T-helper 9 cell (primary cell): Measurements from ENCODE around the gene NUDT22.

Experiments
- DNase-seq: peaks from one replicate; pipeline ENCODE4 v3.0.0-alpha.2; 2020

Gene NUDT22

GRCh38 chr11:64206457-64207255, 19.4 kb upstream of the NUDT22 start, which contains the start of gene FERMT3:
FERMT3 (plus strand) TSS chr11:64206721; CDS start chr11:64207365, 644 bp downstream.
- DNase-seq: peak; percentile 52

GRCh38 chr11:64207256-64208085, 18.6 kb upstream of the NUDT22 start:
- DNase-seq: peak; percentile 53

DNA sequence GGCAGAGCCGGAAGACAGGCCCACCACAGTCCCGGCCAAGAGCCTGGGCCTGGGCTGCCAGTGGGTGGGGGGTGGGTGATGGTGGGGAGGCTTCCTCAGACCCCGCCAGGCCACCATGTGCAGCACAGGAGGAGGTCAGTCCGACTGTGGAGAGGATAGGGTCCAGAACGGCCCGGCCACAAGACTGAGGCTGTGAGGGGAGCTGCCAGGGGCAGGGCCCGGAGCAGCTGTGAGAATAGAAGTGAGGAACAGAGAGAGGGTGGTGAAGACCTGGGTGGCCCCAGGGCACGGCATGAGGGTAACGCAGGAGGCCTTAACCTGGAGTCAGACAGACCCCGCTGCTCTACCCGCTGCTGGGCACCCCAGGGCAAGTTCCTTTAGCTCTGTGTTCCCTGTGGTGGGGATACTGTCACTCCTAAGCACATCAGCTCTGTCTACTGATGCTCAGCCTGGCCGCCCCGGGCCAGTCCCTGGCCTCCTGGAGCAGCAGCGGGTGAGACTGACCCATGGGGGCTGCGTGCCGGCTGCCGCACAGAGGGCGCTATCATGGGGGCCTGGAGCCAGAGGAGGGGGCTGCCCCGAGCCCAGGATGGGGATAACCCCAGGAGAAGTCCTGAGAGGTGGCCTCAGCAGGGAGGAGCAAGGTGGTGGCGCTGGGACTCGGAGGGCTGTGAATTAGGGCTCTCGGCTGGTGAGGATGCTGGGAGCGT, 17.8 kb upstream of the NUDT22 start:
- no peak for DNase-seq

GRCh38 chr11:64208796-64209562, 17.1 kb upstream of the NUDT22 start:
- no peak for DNase-seq

DNA sequence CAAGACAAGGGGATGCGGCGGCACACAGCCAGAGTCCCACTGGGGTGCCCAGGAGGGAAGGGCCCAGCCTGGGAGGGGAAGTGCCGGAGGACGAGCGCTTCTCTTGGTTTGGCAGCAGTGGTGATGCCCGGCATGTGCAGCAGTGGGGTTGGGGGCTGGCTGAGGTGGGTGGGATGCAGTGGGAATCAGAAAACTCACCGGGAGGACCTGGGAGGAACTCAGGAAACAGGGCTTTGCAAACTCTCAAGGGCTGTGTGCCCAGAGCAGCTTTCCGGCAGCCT, 16.6 kb upstream of the NUDT22 start:
- DNase-seq: no peak

DNA sequence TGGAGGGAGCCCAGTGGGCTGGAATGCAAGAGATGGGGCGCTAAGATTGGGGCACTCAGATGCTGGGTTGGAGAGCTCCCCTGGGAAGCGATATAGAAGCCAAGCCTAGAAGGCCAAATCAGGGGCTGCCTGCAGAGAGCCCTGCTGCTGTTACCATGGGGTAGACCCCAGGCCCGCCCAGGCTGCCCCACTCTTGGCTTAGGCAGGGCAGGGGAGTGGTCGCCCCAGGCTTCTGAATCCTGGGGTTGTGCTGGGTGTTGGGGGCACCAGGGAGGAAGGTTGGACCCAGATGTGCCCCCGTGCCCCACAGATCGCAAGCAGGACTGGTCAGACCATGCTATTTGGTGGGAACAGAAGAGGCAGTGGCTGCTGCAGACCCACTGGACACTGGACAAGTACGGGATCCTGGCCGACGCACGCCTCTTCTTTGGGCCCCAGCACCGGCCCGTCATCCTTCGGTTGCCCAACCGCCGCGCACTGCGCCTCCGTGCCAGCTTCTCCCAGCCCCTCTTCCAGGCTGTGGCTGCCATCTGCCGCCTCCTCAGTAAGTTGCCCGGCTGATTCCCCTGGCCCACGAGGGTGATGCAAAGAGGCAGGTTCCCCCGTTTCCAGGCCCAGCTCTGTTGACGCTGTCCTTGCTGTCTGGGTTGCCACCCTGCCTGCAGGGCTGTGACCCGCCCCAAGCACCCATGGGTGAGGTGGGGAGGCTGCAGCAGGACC, 15.6 kb upstream of the NUDT22 start:
- no peak for DNase-seq

DNA sequence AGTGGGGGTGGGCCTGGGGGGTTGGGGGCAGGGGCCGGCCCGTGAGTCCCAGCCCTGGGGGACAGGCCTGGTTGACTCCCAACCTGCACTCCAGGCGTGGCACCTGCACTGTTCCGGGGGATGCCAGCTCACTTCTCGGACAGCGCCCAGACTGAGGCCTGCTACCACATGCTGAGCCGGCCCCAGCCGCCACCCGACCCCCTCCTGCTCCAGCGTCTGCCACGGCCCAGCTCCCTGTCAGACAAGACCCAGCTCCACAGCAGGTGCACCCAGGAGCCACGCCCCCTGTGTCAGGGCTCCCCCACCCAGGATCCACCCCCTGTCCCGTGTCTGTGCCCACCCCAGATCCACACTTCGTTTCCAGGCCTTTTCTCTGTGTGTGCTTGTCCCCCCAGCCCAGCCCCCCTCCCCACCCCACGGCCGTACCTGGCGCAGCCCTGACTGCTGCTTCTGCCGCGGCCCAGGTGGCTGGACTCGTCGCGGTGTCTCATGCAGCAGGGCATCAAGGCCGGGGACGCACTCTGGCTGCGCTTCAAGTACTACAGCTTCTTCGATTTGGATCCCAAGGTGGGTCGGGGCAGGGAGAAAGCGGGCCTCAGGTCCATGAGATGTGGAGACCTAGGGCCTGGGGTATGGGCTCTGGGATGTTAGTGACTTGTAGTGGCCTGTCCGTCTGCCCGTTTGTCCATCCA, 14.7 kb upstream of the NUDT22 start:
- no peak for DNase-seq

GRCh38 chr11:64216879-64217278, 9.2 kb upstream of the NUDT22 start:
- DNase-seq: no peak

DNA sequence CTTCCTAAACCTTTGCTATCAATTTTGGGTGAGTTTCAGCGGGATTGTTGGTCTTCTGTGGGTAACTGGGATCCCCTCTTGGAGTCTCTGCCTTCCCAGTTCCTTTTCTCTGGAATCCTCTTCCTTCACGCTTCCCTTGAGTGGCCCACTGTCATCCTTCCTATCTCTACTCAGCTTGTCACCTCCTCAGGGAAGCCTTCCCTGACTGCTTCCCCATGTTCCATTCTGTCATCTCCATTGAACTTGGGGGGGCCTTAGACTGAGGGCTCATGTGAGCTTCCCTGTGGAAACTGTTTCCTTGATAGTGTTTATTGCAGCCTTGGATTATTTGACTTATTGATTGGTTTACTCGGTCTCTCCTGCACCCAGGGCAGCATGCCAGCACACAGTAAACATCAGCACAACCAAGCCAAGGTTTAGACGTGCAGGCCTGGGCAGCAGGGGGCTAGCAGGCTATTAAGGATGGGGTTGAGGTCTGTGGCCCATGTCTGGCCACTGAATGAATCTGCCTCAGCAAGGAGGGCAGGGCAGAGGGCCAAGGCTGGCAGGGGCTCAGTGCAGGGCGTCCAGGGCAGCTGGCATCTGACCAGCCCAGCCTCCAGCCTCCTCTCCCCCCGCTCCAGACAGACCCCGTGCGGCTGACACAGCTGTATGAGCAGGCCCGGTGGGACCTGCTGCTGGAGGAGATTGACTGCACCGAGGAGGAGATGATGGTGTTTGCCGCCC, 7.3 kb upstream of the NUDT22 start:
- no peak for DNase-seq

GRCh38 chr11:64219354-64219684, 6.8 kb upstream of the NUDT22 start:
- no peak for DNase-seq

- DNase-seq: no peak
These were observed 6.3 kb upstream of the NUDT22 start for GRCh38 chr11:64219755-64220154.

DNA sequence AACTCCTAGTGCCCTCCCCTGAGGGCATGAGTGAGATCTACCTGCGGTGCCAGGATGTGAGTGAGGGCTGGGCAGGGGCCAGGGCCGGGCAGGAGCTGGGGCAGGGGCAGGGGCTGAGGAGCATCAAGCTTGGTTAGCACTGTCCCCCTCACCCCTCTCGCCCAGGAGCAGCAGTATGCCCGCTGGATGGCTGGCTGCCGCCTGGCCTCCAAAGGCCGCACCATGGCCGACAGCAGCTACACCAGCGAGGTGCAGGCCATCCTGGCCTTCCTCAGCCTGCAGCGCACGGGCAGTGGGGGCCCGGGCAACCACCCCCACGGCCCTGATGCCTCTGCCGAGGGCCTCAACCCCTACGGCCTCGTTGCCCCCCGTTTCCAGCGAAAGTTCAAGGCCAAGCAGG, 5.8 kb upstream of the NUDT22 start:
- no peak for DNase-seq

GRCh38 chr11:64220798-64221197, 5.3 kb upstream of the NUDT22 start:
- DNase-seq: no peak

DNA sequence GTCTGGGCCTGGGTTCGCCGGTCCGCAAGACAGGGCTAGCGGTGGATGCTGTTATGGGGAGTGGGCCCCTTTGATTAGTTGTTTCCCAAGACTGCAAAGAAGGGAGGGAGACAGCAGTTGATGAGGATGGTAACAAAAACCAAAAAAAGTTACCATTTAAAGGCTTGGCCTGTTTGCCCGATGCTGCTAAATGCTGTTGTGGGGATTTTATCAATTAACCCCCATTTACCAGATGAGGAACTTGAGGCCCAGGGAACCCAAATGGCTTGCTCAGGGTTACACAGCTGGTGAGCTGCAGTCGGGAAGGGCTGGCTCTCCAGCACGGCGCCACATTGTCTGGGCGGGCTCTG, 3.4 kb upstream of the NUDT22 start:
- DNase-seq: no peak

DNA sequence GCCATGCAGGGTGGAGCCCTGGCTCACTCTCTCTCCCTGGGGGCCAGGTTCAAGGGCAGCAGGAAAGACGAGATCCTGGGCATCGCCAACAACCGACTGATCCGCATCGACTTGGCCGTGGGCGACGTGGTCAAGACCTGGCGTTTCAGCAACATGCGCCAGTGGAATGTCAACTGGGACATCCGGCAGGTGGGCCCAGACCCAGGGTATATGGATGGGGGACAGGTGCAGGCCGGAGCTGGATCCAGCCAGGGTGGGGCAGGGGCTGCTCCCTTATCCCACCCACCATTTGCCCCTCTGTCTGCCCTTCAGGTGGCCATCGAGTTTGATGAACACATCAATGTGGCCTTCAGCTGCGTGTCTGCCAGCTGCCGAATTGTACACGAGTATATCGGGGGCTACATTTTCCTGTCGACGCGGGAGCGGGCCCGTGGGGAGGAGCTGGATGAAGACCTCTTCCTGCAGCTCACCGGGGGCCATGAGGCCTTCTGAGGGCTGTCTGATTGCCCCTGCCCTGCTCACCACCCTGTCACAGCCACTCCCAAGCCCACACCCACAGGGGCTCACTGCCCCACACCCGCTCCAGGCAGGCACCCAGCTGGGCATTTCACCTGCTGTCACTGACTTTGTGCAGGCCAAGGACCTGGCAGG, 2.9 kb upstream of the NUDT22 start:
- DNase-seq: no peak

DNA sequence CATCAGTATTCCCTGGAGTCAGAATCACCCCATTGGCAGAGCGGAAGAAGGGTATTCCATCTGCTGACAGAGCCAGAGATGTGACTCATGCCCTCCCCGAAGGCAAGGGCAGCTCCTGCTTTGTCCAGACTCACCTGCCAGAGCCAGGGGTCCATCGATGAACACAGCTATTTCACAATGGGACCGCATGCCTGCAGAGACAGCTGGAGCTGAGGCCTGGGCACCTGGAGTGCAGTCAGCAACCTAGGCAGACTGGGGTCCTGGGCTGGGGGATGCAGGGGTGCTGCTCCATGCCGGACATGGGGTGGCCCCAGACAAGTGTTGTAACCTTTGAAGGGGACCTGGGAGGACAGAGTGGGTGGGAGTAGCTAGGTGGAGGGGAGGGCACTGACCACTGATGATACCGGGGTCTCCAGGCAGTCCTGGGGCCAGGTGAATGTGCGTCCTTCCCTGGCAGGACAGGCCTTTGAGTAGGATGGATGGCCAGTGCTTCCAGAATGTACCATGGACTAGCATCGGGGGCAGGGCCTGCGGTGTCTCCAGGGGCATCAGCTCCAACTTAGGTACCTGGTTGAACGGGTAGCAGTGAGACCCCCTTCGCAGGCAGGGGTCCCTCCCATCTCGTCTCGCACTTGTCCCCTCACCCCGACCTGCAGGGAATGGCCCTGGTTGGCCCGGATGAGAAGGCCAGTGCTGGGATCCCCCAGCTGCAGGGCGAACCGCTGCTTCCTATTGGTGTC, 1.8 kb upstream of the NUDT22 start:
- no peak for DNase-seq

GRCh38 chr11:64224891-64225607, 1.0 kb upstream of the NUDT22 start:
- no peak for DNase-seq

DNA sequence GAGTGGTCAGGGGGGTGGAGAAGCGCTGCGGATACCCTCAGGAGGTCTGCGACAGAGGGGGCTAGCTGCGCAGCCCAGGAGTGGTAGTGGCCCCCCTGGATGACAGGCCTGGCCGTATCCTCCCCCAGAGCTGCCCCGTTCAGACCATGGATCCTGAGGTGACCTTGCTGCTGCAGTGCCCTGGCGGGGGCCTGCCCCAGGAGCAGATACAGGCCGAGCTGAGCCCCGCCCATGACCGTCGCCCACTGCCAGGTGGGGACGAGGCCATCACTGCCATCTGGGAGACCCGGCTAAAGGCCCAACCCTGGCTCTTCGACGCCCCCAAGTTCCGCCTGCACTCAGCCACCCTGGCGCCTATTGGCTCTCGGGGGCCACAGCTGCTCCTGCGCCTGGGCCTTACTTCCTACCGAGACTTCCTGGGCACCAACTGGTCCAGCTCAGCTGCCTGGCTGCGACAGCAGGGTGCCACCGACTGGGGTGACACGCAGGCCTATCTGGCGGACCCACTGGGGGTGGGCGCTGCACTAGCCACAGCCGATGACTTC, 505 bp downstream of the NUDT22 start:
- no peak for DNase-seq
